DOHH2 (cell line): ENCODE results near the gene FGF22.

ENCODE experiments used
- H3F3A ChIP-seq: fragments of 200-600 bp; sonication (generic), shearing (Covaris generic); 2 replicates; pipeline ENCODE4 v1.6.0; 2016; ENCODE audit warnings: antibody characterized with exemption, mild to moderate bottlenecking; ENCODE audit not compliant: control insufficient read depth, insufficient read depth
- H3K27ac ChIP-seq: fragments of 200-600 bp; sonication (generic); 2 replicates; pipeline ENCODE4 v1.5.1; 2014; ENCODE audit warnings: low read depth, mild to moderate bottlenecking, low read length, moderate library complexity
- H3K27me3 ChIP-seq: fragments of 200-600 bp; sonication (generic); 2 replicates; pipeline ENCODE4 v1.6.1; 2014; ENCODE audit warnings: mild to moderate bottlenecking, low read length, mixed read lengths; ENCODE audit not compliant: control insufficient read depth
- H3K36me3 ChIP-seq: fragments of 200-600 bp; sonication (generic); 2 replicates; pipeline ENCODE4 v1.6.1; 2014; ENCODE audit warnings: mild to moderate bottlenecking, low read length, moderate library complexity, mixed read lengths; ENCODE audit not compliant: control insufficient read depth
- H3K4me1 ChIP-seq: fragments of 200-600 bp; sonication (generic); 2 replicates; pipeline ENCODE4 v1.6.1; 2014; ENCODE audit warnings: mild to moderate bottlenecking, low read length, mixed read lengths; ENCODE audit not compliant: control insufficient read depth
- H3K4me2 ChIP-seq: fragments of 200-600 bp; sonication (generic); 2 replicates; pipeline ENCODE4 v1.6.0; 2014; ENCODE audit warnings: mild to moderate bottlenecking, low read length, moderate library complexity
- H3K4me3 ChIP-seq: fragments of 200-600 bp; sonication (generic); 2 replicates; pipeline ENCODE4 v1.5.1; 2014; ENCODE audit warnings: mild to moderate bottlenecking, low read length, mixed read lengths
- H3K79me2 ChIP-seq: fragments of 200-600 bp; sonication (generic); 2 replicates; pipeline ENCODE4 v1.6.1; 2014; ENCODE audit warnings: mild to moderate bottlenecking, low read length, mixed read lengths; ENCODE audit not compliant: control insufficient read depth
- H3K9me2 ChIP-seq: fragments of 200-600 bp; sonication (generic); replicated peaks from 2 replicates; pipeline ENCODE4 v1.6.1; 2014; ENCODE audit warnings: mild to moderate bottlenecking, low read length, mixed read lengths; ENCODE audit not compliant: control insufficient read depth
- H3K9me3 ChIP-seq: fragments of 200-600 bp; sonication (generic); 2 replicates; pipeline ENCODE4 v1.6.1; 2014; ENCODE audit warnings: antibody characterized with exemption, low read length, mixed read lengths; ENCODE audit not compliant: control insufficient read depth, insufficient read depth
- H4K20me1 ChIP-seq: fragments of 200-600 bp; sonication (generic); 2 replicates; pipeline ENCODE4 v1.6.0; 2014; ENCODE audit warnings: low read depth, mild to moderate bottlenecking, antibody characterized with exemption, low read length, moderate library complexity; ENCODE audit not compliant: control insufficient read depth, insufficient read depth
- CTCF ChIP-seq: fragments of 200-600 bp; sonication (generic); IDR thresholded peaks from one replicate; pipeline ENCODE4 v1.5.1; 2014; ENCODE audit warnings: antibody characterized with exemption, mild to moderate bottlenecking, low read depth, low read length; ENCODE audit not compliant: poor library complexity, severe bottlenecking
- EZH2phosphoT487 ChIP-seq: fragments of 200-600 bp; sonication (generic); IDR thresholded peaks from 2 replicates; pipeline ENCODE4 v1.6.1; 2017; ENCODE audit warnings: borderline replicate concordance, mild to moderate bottlenecking, antibody characterized with exemption, low read length, moderate library complexity, mixed read lengths

The FGF22 gene

GRCh38 chr19:613732-614567 is 25.7 kb upstream of the FGF22 start:
- TF ChIP-seq EZH2phosphoT487: no peak
- TF ChIP-seq CTCF: no peak
- Histone ChIP-seq H3K9me3 (no peaks in the 10 kb centered on the region), H3K4me1 (peaks cover 12% of the 10 kb centered on the region), H4K20me1 (no peaks in the 10 kb centered on the region), H3K4me2 (no peak overlapping the region), H3K27me3 (no peaks in the 10 kb centered on the region), H3K27ac (no peak overlapping the region), H3K4me3 (no peak overlapping the region), H3K9me2 (no peaks in the 10 kb centered on the region), H3F3A (no peaks in the 10 kb centered on the region), H3K36me3 (peaks cover 21% of the 10 kb centered on the region), H3K79me2 (no peaks in the 10 kb centered on the region)

- Histone ChIP-seq H3K4me2 (no peak overlapping the region), H3K27me3 (no peaks in the 10 kb centered on the region), H4K20me1 (no peaks in the 10 kb centered on the region), H3F3A (no peaks in the 10 kb centered on the region), H3K4me1 (peaks cover 7% of the 10 kb centered on the region), H3K79me2 (no peaks in the 10 kb centered on the region), H3K9me3 (no peaks in the 10 kb centered on the region), H3K4me3 (no peak overlapping the region), H3K9me2 (no peaks in the 10 kb centered on the region), H3K27ac (no peak overlapping the region), H3K36me3 (peaks cover 36% of the 10 kb centered on the region)
- TF ChIP-seq CTCF (no peak), EZH2phosphoT487 (no peak)
These were observed 24.1 kb upstream of the FGF22 start for GRCh38 chr19:615619-616018.

GRCh38 chr19:616062-616700 is 23.5 kb upstream of the FGF22 start:
- Histone ChIP-seq H3K27me3 (no peaks in the 10 kb centered on the region), H3K4me2 (no peak overlapping the region), H3K4me3 (no peak overlapping the region), H4K20me1 (no peaks in the 10 kb centered on the region), H3K36me3 (peaks cover 36% of the 10 kb centered on the region), H3K4me1 (peaks cover under 1% of the 10 kb centered on the region; the same call in 1 of the 2 replicates), H3K27ac (no peak overlapping the region), H3K79me2 (no peaks in the 10 kb centered on the region), H3K9me2 (no peaks in the 10 kb centered on the region), H3K9me3 (no peaks in the 10 kb centered on the region), H3F3A (no peaks in the 10 kb centered on the region)
- TF ChIP-seq CTCF: no peak
